Neural crest cell (in vitro differentiated cells): ENCODE results near the gene RRP15. TPM values are rescaled to one million over a fixed set of nuclear protein-coding genes. Genes with fewer than 3 reads are reported as not detected.

ENCODE experiments used
- DNase-seq: peaks from one replicate; pipeline ENCODE4 v3.0.0; 2021; ENCODE audit warnings: low read depth, mixed read lengths, low spot score
- H3K27ac Mint-ChIP-seq: one replicate; pipeline ENCODE4 v1.8.0; 2021; ENCODE audit warnings: mild to moderate bottlenecking, mixed read lengths; ENCODE audit not compliant: unreplicated experiment
- H3K27me3 Mint-ChIP-seq: 2 replicates; pipeline ENCODE4 v1.8.0; 2021; ENCODE audit warnings: low read depth, mild to moderate bottlenecking, mixed read lengths
- H3K36me3 Mint-ChIP-seq: 2 replicates; pipeline ENCODE4 v1.8.0; 2021; ENCODE audit warnings: low read depth, mild to moderate bottlenecking, mixed read lengths
- H3K4me1 Mint-ChIP-seq: 2 replicates; pipeline ENCODE4 v1.8.0; 2021; ENCODE audit warnings: mixed read lengths
- H3K4me3 Mint-ChIP-seq: one replicate; pipeline ENCODE4 v1.8.0; 2021; ENCODE audit warnings: mild to moderate bottlenecking, mixed read lengths
- H3K9me3 Mint-ChIP-seq: 2 replicates; pipeline ENCODE4 v1.8.0; 2021; ENCODE audit warnings: mixed read lengths
- total RNA-seq: library from RNA; stranded (reverse); gene quantifications from 2 replicates; pipeline ENCODE4 v1.2.1, GENCODE V29; 2021
- TF ChIP-seq, protein P1 (sequence below): fragments of 200-600 bp; sonication (generic); conservative IDR thresholded peaks from 2 replicates; pipeline ENCODE4 v1.5.0; 2021; ENCODE audit warnings: antibody characterized with exemption, mild to moderate bottlenecking

The RRP15 gene
- total RNA-seq, 1 donor from 2014 or later: 34.9 TPM

DNA sequence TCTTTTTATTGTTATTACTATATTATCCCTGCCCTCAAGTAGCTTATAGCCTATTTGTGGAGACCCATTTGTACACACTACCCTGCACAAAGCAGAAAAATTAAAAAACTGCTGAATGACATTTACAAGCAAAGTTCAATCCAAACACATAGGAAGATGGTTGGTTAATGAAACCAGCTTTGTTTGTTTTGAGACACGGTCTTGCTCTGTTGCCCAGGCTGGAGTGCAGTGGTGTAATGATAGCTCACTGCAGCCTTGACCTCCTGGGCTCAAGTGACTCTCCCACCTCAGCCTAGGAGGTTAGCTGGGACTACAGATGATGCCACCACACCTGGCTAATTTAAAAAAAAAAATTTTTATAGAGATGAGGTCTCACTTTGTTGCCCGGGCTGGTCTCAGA lies 91.6 kb downstream of the RRP15 start:
- Mint-ChIP-seq H3K9me3 (no peaks in the 10 kb centered on the region), H3K27ac (no peak overlapping the region), H3K27me3 (no peaks in the 10 kb centered on the region), H3K4me1 (peaks cover 30% of the 10 kb centered on the region), H3K4me3 (no peak overlapping the region), H3K36me3 (no peaks in the 10 kb centered on the region)
- no peak for DNase-seq
- TF ChIP-seq, protein P1, sequence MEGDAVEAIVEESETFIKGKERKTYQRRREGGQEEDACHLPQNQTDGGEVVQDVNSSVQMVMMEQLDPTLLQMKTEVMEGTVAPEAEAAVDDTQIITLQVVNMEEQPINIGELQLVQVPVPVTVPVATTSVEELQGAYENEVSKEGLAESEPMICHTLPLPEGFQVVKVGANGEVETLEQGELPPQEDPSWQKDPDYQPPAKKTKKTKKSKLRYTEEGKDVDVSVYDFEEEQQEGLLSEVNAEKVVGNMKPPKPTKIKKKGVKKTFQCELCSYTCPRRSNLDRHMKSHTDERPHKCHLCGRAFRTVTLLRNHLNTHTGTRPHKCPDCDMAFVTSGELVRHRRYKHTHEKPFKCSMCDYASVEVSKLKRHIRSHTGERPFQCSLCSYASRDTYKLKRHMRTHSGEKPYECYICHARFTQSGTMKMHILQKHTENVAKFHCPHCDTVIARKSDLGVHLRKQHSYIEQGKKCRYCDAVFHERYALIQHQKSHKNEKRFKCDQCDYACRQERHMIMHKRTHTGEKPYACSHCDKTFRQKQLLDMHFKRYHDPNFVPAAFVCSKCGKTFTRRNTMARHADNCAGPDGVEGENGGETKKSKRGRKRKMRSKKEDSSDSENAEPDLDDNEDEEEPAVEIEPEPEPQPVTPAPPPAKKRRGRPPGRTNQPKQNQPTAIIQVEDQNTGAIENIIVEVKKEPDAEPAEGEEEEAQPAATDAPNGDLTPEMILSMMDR: no peak

DNA sequence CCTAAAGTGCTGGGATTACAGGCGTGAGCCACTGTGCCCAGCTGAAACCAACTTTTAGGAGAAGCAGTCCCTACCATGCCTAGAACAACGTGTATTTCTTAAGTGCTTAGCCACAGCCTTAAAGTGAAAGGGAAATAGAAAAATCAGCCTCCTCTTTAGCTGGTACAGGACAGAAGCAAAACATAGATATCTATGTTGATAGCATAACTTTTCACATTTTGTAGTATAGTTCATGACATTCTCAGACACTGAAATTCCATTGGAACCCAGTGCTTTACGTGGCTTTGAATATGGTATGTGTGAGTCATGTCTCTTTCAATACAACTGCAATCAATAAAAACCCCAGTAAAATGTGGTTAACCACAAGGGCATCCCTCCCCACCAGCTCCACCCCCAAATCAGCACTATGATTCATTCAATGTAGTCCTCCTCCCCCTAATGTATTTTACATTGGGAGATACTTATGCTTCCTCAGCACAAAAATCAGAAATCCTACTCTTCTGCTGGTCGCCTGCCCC lies 92.1 kb downstream of the RRP15 start:
- H3K27ac Mint-ChIP-seq: no peak overlapping the region
- no peak overlapping the region for H3K4me3 Mint-ChIP-seq
- no peaks in the 10 kb centered on the region for H3K9me3 Mint-ChIP-seq
- DNase-seq: no peak
- TF ChIP-seq, protein P1: no peak
- H3K36me3 Mint-ChIP-seq: no peaks in the 10 kb centered on the region
- H3K4me1 Mint-ChIP-seq: peaks cover 26% of the 10 kb centered on the region
- H3K27me3 Mint-ChIP-seq: no peaks in the 10 kb centered on the region

DNA sequence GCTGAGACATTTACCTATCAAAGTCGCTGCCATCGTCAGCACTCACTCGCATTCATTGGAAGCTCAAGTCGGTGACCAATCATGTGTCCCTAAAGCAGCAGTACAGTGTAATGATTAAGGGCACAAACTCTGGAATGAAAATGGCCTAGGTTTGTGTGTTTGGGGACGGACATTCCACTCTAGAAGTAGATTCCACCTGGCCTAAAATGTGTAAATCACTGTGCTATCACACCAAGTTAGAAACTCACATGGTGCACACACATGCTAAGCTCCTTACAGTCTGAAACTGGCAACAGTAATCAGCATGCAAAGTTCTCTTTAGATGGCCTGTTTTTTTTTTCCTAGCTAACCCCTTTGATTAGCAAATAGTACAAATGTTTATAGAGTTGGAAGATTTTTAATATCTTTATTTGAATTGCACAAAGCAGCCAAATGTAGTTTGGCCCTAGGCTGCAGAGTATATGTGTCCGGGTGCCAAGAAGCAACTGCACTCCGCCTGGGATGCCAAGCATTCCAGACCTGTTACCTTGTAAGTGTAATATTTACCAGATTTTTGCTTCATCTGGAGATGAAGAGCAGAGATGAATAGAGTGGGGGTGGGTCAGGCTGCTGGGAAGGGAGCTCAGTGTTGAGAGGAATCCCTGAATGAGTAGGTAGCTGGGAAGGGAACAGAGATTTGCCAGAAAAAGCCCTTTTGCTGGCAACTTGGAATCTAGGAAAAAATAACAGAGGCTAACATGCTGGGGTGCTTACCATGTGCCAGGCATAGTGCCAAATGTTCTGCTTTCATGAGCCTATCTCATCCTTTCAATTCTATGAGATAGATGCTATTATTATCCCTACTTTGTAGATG lies 95.3 kb downstream of the RRP15 start:
- Mint-ChIP-seq H3K27ac (no peak overlapping the region), H3K36me3 (no peaks in the 10 kb centered on the region), H3K9me3 (no peaks in the 10 kb centered on the region), H3K4me3 (no peak overlapping the region), H3K27me3 (no peaks in the 10 kb centered on the region), H3K4me1 (peaks cover 8% of the 10 kb centered on the region)
- TF ChIP-seq, protein P1: no peak
- DNase-seq: no peak

DNA sequence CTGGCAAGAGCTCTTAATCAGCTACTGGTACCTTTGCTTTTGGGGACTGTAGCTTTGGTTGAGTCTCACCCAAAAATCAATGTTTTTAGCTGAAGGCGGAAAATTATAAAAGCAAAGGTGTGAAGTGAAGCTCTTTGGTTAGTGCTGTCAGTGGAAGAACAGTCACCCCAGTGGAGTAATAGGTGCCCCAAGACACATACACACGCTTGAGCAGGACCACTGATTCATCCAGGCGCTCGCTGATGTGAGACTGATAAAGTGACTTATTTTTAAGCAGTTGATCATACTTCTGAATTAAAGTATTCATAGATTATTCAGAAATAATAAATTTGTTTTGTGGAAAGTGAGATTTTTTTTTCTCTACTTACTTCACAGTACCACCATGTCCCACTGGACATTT lies 97.2 kb downstream of the RRP15 start:
- Mint-ChIP-seq H3K27ac (no peak overlapping the region), H3K9me3 (no peaks in the 10 kb centered on the region), H3K4me3 (no peak overlapping the region), H3K4me1 (peaks cover 8% of the 10 kb centered on the region), H3K27me3 (no peaks in the 10 kb centered on the region), H3K36me3 (no peaks in the 10 kb centered on the region)
- TF ChIP-seq, protein P1: no peak
- no peak for DNase-seq

DNA sequence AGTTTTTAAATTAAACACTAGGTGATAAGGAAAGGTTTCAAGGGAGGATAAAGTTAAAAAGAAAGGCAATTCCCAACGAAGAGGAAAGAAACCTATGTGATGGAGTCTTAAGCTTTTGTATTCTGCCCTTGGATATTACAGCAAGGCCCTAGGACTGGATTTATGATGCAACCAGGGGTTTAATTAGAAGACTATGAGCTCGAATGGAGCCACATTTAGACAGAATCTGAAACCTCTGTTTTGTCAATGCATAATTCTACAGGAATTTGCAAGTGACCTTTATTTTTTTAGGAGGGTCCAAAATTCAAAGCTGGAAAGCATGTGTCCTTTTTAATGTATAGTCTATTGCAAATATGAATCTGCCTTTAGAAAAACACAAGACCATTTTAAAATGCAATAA lies 98.0 kb downstream of the RRP15 start:
- Mint-ChIP-seq H3K9me3 (no peaks in the 10 kb centered on the region), H3K4me1 (peaks cover 8% of the 10 kb centered on the region), H3K27ac (no peak overlapping the region), H3K36me3 (no peaks in the 10 kb centered on the region), H3K27me3 (no peaks in the 10 kb centered on the region), H3K4me3 (no peak overlapping the region)
- TF ChIP-seq, protein P1: no peak
- DNase-seq: no peak
